GM12878 (cell line): Measurements from ENCODE around the gene AIP. TPM values are rescaled to one million over a fixed set of nuclear protein-coding genes. Genes with fewer than 3 reads are reported as not detected.
A peak's percentile ranks its signal among the peaks of the same experiment; 100 is the strongest.

Experiments
- ATAC-seq: fragments of 200-7000 bp; cut with Tn5 transposase; 3 replicates; pipeline ENCODE4 v1.9.1; 2020; ENCODE audit warnings: mild to moderate bottlenecking, moderate library complexity
- Bru-seq: library from RNA; stranded (reverse); fragments of 400-500 nt; gene quantifications from one replicate; lab custom pipeline; 2021; lab: Mats Ljungman, UMichigan
- BruChase-seq, 2 experiments: library from RNA; stranded (reverse); fragments of 400-500 nt; gene quantifications; one replicate each; lab custom pipeline; 2021; lab: Mats Ljungman, UMichigan
- BruUV-seq: library from RNA; stranded (reverse); fragments of 400-500 nt; replicated peaks from 2 replicates; lab custom pipeline; 2021; lab: Mats Ljungman, UMichigan
- CTCF ChIA-PET: fragments of 300-600 bp; sonication (Branson Sonifier 250); formaldehyde crosslinking; extraction: SDS; loops from one replicate; lab custom pipeline; 2021; ENCODE audit warnings: inconsistent platforms; lab: Yijun Ruan, JAX
- POLR2A ChIA-PET: fragments of 350-600 bp; formaldehyde crosslinking; extraction: SDS; loops from one replicate; lab custom pipeline; 2021; ENCODE audit warnings: inconsistent platforms; lab: Charles Lee
- RAD21 ChIA-PET: fragments of 300-600 bp; sonication (Branson Sonifier 250); formaldehyde crosslinking; loops from one replicate; lab custom pipeline; 2023; ENCODE audit warnings: antibody characterized with exemption; ENCODE audit not compliant: unreplicated experiment; lab: Charles Lee
- SMC1A ChIA-PET: fragments of 300-600 bp; sonication (Branson Sonifier 250); formaldehyde crosslinking; loops from one replicate; lab custom pipeline; 2023; ENCODE audit not compliant: unreplicated experiment, uncharacterized antibody; lab: Charles Lee
- DNase-seq: peaks from one replicate; pipeline ENCODE4 v3.0.0-alpha.2; 2011; ENCODE audit warnings: low read depth, low spot score
- FAIRE-seq: peaks from 3 replicates; lab custom pipeline; 2011; peaks lifted over from hg19 to GRCh38; lab: Jason Lieb, UNC
- H2AFZ ChIP-seq: 2 replicates; pipeline ENCODE4 v1.6.0; 2011; ENCODE audit warnings: low read depth, low read length, control low read depth; ENCODE audit not compliant: control insufficient read depth
- H3K27ac ChIP-seq: 2 replicates; pipeline ENCODE4 v1.5.1; 2011; ENCODE audit warnings: control low read depth; ENCODE audit not compliant: control insufficient read depth, insufficient read depth
- H3K27me3 ChIP-seq, 2 experiments: replicated peaks in 1 of 2; 2 replicates each; pipeline versions ENCODE4 v1.6.0 to v1.6.1; 2011; ENCODE audit warnings: low read length in 1 of 2; ENCODE audit not compliant: control insufficient read depth in 2 of 2, insufficient read depth in 2 of 2
- H3K36me3 ChIP-seq, 2 experiments: 2 replicates each; pipeline ENCODE4 v1.5.1; 2011; ENCODE audit warnings: low read length in 1 of 2; ENCODE audit not compliant: control insufficient read depth in 2 of 2, insufficient read depth in 2 of 2
- H3K4me1 ChIP-seq: 2 replicates; pipeline ENCODE4 v1.6.1; 2011; ENCODE audit warnings: mild to moderate bottlenecking, low read length, moderate library complexity, mixed read lengths; ENCODE audit not compliant: control insufficient read depth, insufficient read depth
- H3K4me2 ChIP-seq: 2 replicates; pipeline ENCODE4 v1.6.0; 2011; ENCODE audit warnings: control low read depth; ENCODE audit not compliant: control insufficient read depth, insufficient read depth
- H3K4me3 ChIP-seq: fragments of 200-600 bp; sonication (generic); 2 replicates; pipeline ENCODE4 v1.5.1; 2016
- H3K79me2 ChIP-seq: 2 replicates; pipeline ENCODE4 v1.6.0; 2011; ENCODE audit warnings: low read length; ENCODE audit not compliant: control insufficient read depth, insufficient read depth
- H3K9ac ChIP-seq: 2 replicates; pipeline ENCODE4 v1.8.0; 2011; ENCODE audit warnings: low read length, control low read depth, mixed read lengths; ENCODE audit not compliant: control insufficient read depth, insufficient read depth
- H3K9me3 ChIP-seq: replicated peaks from 3 replicates; pipeline ENCODE4 v1.5.1; 2011; ENCODE audit warnings: mild to moderate bottlenecking, low read length; ENCODE audit not compliant: control insufficient read depth, insufficient read depth
- H4K20me1 ChIP-seq: 2 replicates; pipeline ENCODE4 v1.6.0; 2011; ENCODE audit not compliant: control insufficient read depth, insufficient read depth
- ASH2L ChIP-seq: fragments of 300-600, 200-600 bp; sonication (generic); IDR thresholded peaks from 2 replicates; pipeline ENCODE4 v1.6.1; 2017; ENCODE audit warnings: low read depth, mild to moderate bottlenecking, borderline replicate concordance
- CEBPB ChIP-seq, 2 experiments: fragments of 150-350 bp in 1 of 2; IDR thresholded peaks; 2 replicates each; pipeline ENCODE4 v1.6.1; 2012 to 2014; ENCODE audit warnings: low read depth in 2 of 2, low read length in 2 of 2, borderline replicate concordance in 1 of 2, inconsistent platforms in 1 of 2
- CHD2 ChIP-seq: IDR thresholded peaks from 2 replicates; pipeline ENCODE4 v1.6.1; 2011; ENCODE audit warnings: low read depth, low read length, improper control_type of control experiment, borderline replicate concordance
- NFYB ChIP-seq: IDR thresholded peaks from 2 replicates; pipeline ENCODE4 v1.6.1; 2011; ENCODE audit warnings: low read depth, mild to moderate bottlenecking, low read length, improper control_type of control experiment, moderate library complexity; ENCODE audit not compliant: insufficient read depth
- NR2F1 ChIP-seq: fragments of 450-650 bp; conservative IDR thresholded peaks from 2 replicates; pipeline ENCODE4 v1.6.1; 2017; ENCODE audit warnings: mild to moderate bottlenecking
- PKNOX1 ChIP-seq: fragments of 450-650 bp; IDR thresholded peaks from 2 replicates; pipeline ENCODE4 v1.6.1; 2016; ENCODE audit warnings: mild to moderate bottlenecking
- PML ChIP-seq: IDR thresholded peaks from 2 replicates; pipeline ENCODE4 v1.6.1; 2012; ENCODE audit warnings: low read length, inconsistent platforms
- RAD21 ChIP-seq: IDR thresholded peaks from 2 replicates; pipeline ENCODE4 v1.6.1; 2011; ENCODE audit warnings: mild to moderate bottlenecking, low read depth, low read length, moderate library complexity; ENCODE audit not compliant: insufficient read depth
- SIX5 ChIP-seq: IDR thresholded peaks from 2 replicates; pipeline ENCODE4 v1.6.1; 2011; ENCODE audit warnings: mild to moderate bottlenecking, low read depth, low read length, moderate library complexity; ENCODE audit not compliant: severe bottlenecking
- SREBF1 ChIP-seq: IDR thresholded peaks from 2 replicates; pipeline ENCODE4 v1.6.1; 2012; ENCODE audit warnings: mild to moderate bottlenecking, low read length
- STAT3 ChIP-seq: IDR thresholded peaks from 2 replicates; pipeline ENCODE4 v1.6.1; 2011; ENCODE audit warnings: low read depth, low read length, improper control_type of control experiment
- ZNF24 ChIP-seq: fragments of 450-650 bp; IDR thresholded peaks from 2 replicates; pipeline ENCODE4 v1.6.1; 2017; ENCODE audit warnings: antibody characterized with exemption, mild to moderate bottlenecking
- WGBS: methylation state at CpG from one replicate; pipeline ENCODE4 v1.1.6; 2016; ENCODE audit warnings: low lambda C conversion rate; ENCODE audit not compliant: insufficient replicate concordance, insufficient coverage; ENCODE audit errors: missing lambda C conversion rate; 5-methylcytosine and 5-hydroxymethylcytosine counted together
- in situ Hi-C: fragments of 300-500 bp; cut with MboI; formaldehyde crosslinking; loops from 9 replicates; pipeline ENCODE4 v1.14.3; 2018; ENCODE audit warnings: mixed read lengths
- intact Hi-C: fragments of 100-400 bp; cut with micrococcal nuclease; formaldehyde crosslinking; loops from one replicate; pipeline ENCODE4 v1.14.2; 2022; ENCODE audit not compliant: unreplicated experiment
- long read RNA-seq, 2 experiments: library from polyadenylated mRNA; unstranded; transcript quantifications; one replicate each; pipeline ENCODE4 v2.0.0, GENCODE V29; 2019 to 2020
- polyA minus RNA-seq, 3 experiments: library from RNA; depleted of rRNA, polyadenylated mRNA; stranded (reverse); fragments of >200 nt; gene quantifications; 2 replicates each; pipeline ENCODE4 v1.2.3, GENCODE V29; 2011
- polyA plus RNA-seq, 11 experiments: library from polyadenylated mRNA; depleted of rRNA in 4 of 11; unstranded in 6 of 11; stranded (reverse) in 5 of 11; fragments of >200 nt; fragmentation: Nextera tagmentation in 4 of 11; fragmentation: Illumina TruSeq in 1 of 11; extraction: Ambion mirVana in 4 of 11; extraction: Trizol in 1 of 11; gene quantifications; 1 replicate in 1 of 11; 2 replicates in 10 of 11; pipeline versions ENCODE4 v1.2.1 to v1.2.3, GENCODE V29; 2011 to 2016; ENCODE audit warnings: inconsistent platforms in 2 of 11, missing spikeins in 2 of 11, low read depth in 1 of 11
- total RNA-seq, 4 experiments: library from RNA; depleted of rRNA in 3 of 4; stranded (reverse); fragments of >200 nt in 3 of 4; fragmentation: Illumina TruSeq in 1 of 4; extraction: Trizol in 1 of 4; gene quantifications; 2 replicates each; pipeline versions ENCODE4 v1.2.1 to v1.2.3, GENCODE V29; 2013 to 2021
- TF ChIP-seq, protein P1 (sequence below): fragments of 450-650 bp; IDR thresholded peaks from 2 replicates; pipeline ENCODE4 v1.6.1; 2018; ENCODE audit warnings: mild to moderate bottlenecking, low read depth, moderate library complexity; ENCODE audit not compliant: partially characterized antibody

The AIP gene
- 36.0 and 38.7 TPM in 2 replicates for total RNA-seq (2013; cell fraction: nucleolus; rRNA removed)
- total RNA-seq (2014; rRNA removed) (135 and 139 TPM in 2 replicates), total RNA-seq (2014; rRNA removed; fragmentation: Illumina TruSeq; extraction: Trizol) (67.2 and 67.6 TPM in 2 replicates), total RNA-seq (2021) (128 and 129 TPM in 2 replicates), polyA plus RNA-seq (2011; rRNA removed) (77.2 and 144 TPM in 2 replicates), polyA plus RNA-seq (2014; fragmentation: Illumina TruSeq; extraction: Trizol) (20.7 and 47.5 TPM in 2 replicates), polyA plus RNA-seq (2014; fragmentation: Nextera tagmentation; extraction: Ambion mirVana) (10 to 100 TPM; 12.6 to 29.7 TPM), polyA plus RNA-seq (2014; rRNA removed) (164 and 168 TPM in 2 replicates), polyA plus RNA-seq (2016; fragmentation: Nextera tagmentation; extraction: Ambion mirVana) (100 to 1,000 TPM; 103 to 105 TPM), polyA minus RNA-seq (2011; rRNA and poly(A)+ RNA removed) (109 and 173 TPM in 2 replicates), Bru-seq, nascent RNA (percentile 80 among the genes with signal in this experiment), BruChase-seq, experiment 1, labeled RNA remaining after a 6-hour chase (percentile 85 among the genes with signal in this experiment), BruChase-seq, experiment 2, labeled RNA remaining after a 2-hour chase (percentile 78 among the genes with signal in this experiment)
- polyA plus RNA-seq (2011; ENCODE audit: low read depth): 103 TPM
- 217 and 298 TPM in 2 replicates for polyA plus RNA-seq (2011; cell fraction: cytosol; rRNA removed)
- polyA plus RNA-seq (2011; cell fraction: nucleus; rRNA removed): 166 and 189 TPM in 2 replicates
- polyA plus RNA-seq (2012): 118 and 132 TPM in 2 replicates
- polyA minus RNA-seq (2011; cell fraction: cytosol; rRNA and poly(A)+ RNA removed): 53.0 and 57.6 TPM in 2 replicates
- 30.3 and 38.4 TPM in 2 replicates for polyA minus RNA-seq (2011; cell fraction: nucleus; rRNA and poly(A)+ RNA removed)
- long read RNA-seq, experiment 1, transcript AIP-201 (6 exons, 1,221 nt): major isoform, 98 of 113 reads
- long read RNA-seq, experiment 1, partial matches to known transcripts: 7 of 113 reads
- long read RNA-seq, experiment 1, other reads (novel, unspliced or antisense): 8 of 113 reads
- long read RNA-seq, experiment 2, transcript AIP-201 (6 exons, 1,221 nt): major isoform, 117 of 137 reads
- long read RNA-seq, experiment 2, partial matches to known transcripts: 9 of 137 reads
- long read RNA-seq, experiment 2, other reads (novel, unspliced or antisense): 9 of 137 reads

DNA sequence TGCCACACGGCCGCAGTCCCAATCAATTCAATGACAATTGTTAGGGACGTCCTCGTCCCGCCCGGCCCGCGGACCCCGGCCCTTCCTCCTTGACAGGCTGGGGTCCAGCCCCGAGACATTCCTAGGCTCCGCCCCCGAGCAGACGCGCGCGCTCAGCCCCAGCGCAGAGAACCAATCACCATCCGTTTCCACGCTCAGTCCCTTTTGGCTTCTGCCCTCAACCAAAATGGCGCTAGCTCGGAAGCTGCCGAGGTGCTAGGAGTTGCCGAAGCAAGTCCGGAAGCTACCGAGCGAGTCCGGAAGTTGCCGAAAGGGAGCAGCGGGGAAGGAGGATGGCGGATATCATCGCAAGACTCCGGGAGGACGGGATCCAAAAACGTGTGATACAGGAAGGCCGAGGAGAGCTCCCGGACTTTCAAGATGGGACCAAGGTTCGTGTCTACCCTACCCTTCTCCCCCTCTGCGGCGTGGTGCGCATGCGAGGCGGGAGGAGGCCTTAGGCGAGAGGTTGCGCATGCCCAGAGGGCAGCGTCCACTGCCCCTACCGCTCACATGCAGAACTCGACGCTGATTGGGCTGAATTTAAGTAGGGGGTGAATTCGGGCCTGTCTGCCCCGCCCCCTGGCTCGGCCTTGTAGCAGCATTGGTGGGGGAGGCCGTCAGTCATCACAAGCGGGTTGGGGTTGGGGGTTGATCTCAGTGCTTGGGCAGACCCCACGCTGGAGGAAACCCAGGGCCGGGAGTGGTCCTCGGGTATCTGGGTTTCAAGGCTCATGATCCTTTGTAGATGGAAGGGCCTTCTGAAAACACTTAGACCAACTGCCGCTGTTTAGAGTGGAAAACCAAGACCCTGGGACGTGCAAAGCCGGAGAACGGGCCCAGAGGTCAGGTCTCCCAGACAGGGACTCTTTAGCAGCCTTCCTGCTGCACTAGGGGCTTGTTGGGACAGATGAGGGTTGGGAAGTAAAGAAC lies at the start of gene AIP:
Gene AIP (plus strand): TSS at position 200 of the 972 bp plus-strand sequence. CDS start 133 bp downstream, at position 333.
- peak within 1 kb of the TSS; percentile 74 for H2AFZ ChIP-seq
- H3K4me3 ChIP-seq: peak within 1 kb of the TSS; percentile 67
- H3K27ac ChIP-seq: peak within 1 kb of the TSS; percentile 70
- ChIA-PET RAD21 (interaction anchor here (0.6 to 6.9 kb wide), 8 partner anchors 15 to 130 kb away, joined by 3 to 95 read pairs (median 4); partner anchors contain the start of genes PITPNM1, POLD4, PPP1CA and PTPRCAP), CTCF (interaction anchor here (0.6 to 6.7 kb wide), 8 partner anchors 14 to 1171 kb away, joined by 3 to 37 read pairs (median 4); partner anchors contain the start of genes PITPNM1, PPP1CA, RAD9A and TBC1D10C), POLR2A (interaction anchor here (0.6 to 6.8 kb wide), 12 partner anchors 14 to 130 kb away, joined by 3 to 112 read pairs (median 4); partner anchors contain the start of genes GSTP1, POLD4, PPP1CA and PTPRCAP), SMC1A (interaction anchor here (0.7 to 6.2 kb wide), 6 partner anchors 15 to 213 kb away, joined by 3 to 43 read pairs (median 4); partner anchors contain the start of genes PPP1CA, PTPRCAP and TMEM134)
- peak within 1 kb of the TSS; percentile 76 for H3K9ac ChIP-seq
- intact Hi-C loops: loop anchor here (2.0 to 10.0 kb wide), 2 partner anchors 80 to 218 kb away; partner anchors contain the start of gene GRK2
- peaks cover 33% of the 10 kb centered on the region for H3K79me2 ChIP-seq
- H3K9me3 ChIP-seq: no peaks in the 10 kb centered on the region
- FAIRE-seq (peak; percentile 80), ATAC-seq (peak; percentile 77), DNase-seq (peak; percentile 97)
- no peaks in the 10 kb centered on the region; a peak in 1 of 4 replicates for H3K36me3 ChIP-seq
- 8% methylated on average over 60 of the region's 60 CpGs for WGBS
- TSS peak; percentile 78 for BruUV-seq
- peaks cover 43% of the 10 kb centered on the region for H3K4me1 ChIP-seq
- H4K20me1 ChIP-seq: no peaks in the 10 kb centered on the region
- H3K4me2 ChIP-seq: peak within 1 kb of the TSS; percentile 80
- H3K27me3 ChIP-seq: no peaks in the 10 kb centered on the region
- in situ Hi-C loops: no loop called here
- TF ChIP-seq RAD21 (no peak), CHD2 (peak; percentile 64; the same call in 1 of the 2 replicates), SIX5 (peak; percentile 65), STAT3 (no peak), ZNF24 (no peak), NFYB (peak; percentile 82), NR2F1 (no peak), PKNOX1 (peak; percentile 98), PML (no peak), ASH2L (no peak), CEBPB (IDR thresholded peaks at IDR 0.05; ENCODE audit: borderline replicate concordance in 1 of 2, low read depth in 2 of 2, low read length in 2 of 2) (no peak), SREBF1 (peak; percentile 6; the same call in 1 of the 2 replicates)
- TF ChIP-seq, protein P1, sequence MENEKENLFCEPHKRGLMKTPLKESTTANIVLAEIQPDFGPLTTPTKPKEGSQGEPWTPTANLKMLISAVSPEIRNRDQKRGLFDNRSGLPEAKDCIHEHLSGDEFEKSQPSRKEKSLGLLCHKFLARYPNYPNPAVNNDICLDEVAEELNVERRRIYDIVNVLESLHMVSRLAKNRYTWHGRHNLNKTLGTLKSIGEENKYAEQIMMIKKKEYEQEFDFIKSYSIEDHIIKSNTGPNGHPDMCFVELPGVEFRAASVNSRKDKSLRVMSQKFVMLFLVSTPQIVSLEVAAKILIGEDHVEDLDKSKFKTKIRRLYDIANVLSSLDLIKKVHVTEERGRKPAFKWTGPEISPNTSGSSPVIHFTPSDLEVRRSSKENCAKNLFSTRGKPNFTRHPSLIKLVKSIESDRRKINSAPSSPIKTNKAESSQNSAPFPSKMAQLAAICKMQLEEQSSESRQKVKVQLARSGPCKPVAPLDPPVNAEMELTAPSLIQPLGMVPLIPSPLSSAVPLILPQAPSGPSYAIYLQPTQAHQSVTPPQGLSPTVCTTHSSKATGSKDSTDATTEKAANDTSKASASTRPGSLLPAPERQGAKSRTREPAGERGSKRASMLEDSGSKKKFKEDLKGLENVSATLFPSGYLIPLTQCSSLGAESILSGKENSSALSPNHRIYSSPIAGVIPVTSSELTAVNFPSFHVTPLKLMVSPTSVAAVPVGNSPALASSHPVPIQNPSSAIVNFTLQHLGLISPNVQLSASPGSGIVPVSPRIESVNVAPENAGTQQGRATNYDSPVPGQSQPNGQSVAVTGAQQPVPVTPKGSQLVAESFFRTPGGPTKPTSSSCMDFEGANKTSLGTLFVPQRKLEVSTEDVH: no peak
